Parietal lobe (tissue), 1 donor: ENCODE results near the gene GPM6B. TPM values are rescaled to one million over a fixed set of nuclear protein-coding genes. Genes with fewer than 3 reads are reported as not detected.

ENCODE experiments used
- total RNA-seq: library from RNA; depleted of rRNA; stranded (reverse); fragments of >200 nt; gene quantifications from one replicate; pipeline ENCODE4 v1.2.3, GENCODE V29; 2014

GPM6B gene
- total RNA-seq = 362 TPM

GRCh38 chrX:13816643-13817627, at the start of gene GPM6B:
TSS of gene GPM6B (minus strand) at chrX:13817093. CDS start at chrX:13816904, 189 bp downstream.

GRCh38 chrX:13734278-13735172, 82.4 kb downstream of the GPM6B start, which contains the start of the genes OFD1 and TRAPPC2:
TSS of gene OFD1 (plus strand) at chrX:13734748. CDS start at chrX:13735072, 324 bp downstream.
TSS of gene TRAPPC2 (minus strand) at chrX:13734620. CDS start at chrX:13719963, 14,657 bp downstream.

Other genes with a start within 250 kb of the GPM6B start
- gene EGFL6, start 247.5 kb downstream of the GPM6B start, total RNA-seq = 0.31 TPM
- gene TCEANC, start 164.0 kb downstream of the GPM6B start, total RNA-seq = 8.8 TPM
- gene RAB9A, start 128.0 kb downstream of the GPM6B start, total RNA-seq = 17.2 TPM
- 41.9 TPM for gene TRAPPC2, start 82.5 kb downstream of the GPM6B start, total RNA-seq
- 39.4 TPM for gene OFD1, start 82.3 kb downstream of the GPM6B start, total RNA-seq
- gene GEMIN8, start 212.8 kb upstream of the GPM6B start, total RNA-seq = 23.8 TPM